Panc1 (cell line): ENCODE measurements around the gene PRMT6. TPM values are rescaled to one million over a fixed set of nuclear protein-coding genes. Genes with fewer than 3 reads are reported as not detected.
A peak's percentile ranks its signal among the peaks of the same experiment; 100 is the strongest.

Experiments used
- ATAC-seq: fragments of 200-7000 bp; cut with Tn5 transposase; 2 replicates; pipeline ENCODE4 v1.9.1; 2020; ENCODE audit warnings: mild to moderate bottlenecking, moderate library complexity
- BruUV-seq: library from RNA; stranded (reverse); fragments of 400-500 nt; replicated peaks from 2 replicates; lab custom pipeline; 2021; lab: Mats Ljungman, UMichigan
- CTCF ChIA-PET: fragments of 300-600 bp; sonication (Branson Sonifier 250); formaldehyde crosslinking; loops from one replicate; lab custom pipeline; 2022; ENCODE audit warnings: antibody characterized with exemption; lab: Charles Lee
- POLR2A ChIA-PET: fragments of 300-600 bp; sonication (Branson Sonifier 250); formaldehyde crosslinking; loops from one replicate; lab custom pipeline; 2022; ENCODE audit warnings: antibody characterized with exemption; lab: Charles Lee
- DNase-seq: peaks from one replicate; pipeline ENCODE4 v3.0.0-alpha.2; 2010; ENCODE audit warnings: low read depth, low spot score
- H3K27ac ChIP-seq: 2 replicates; pipeline ENCODE4 v1.5.1; 2011; ENCODE audit warnings: mild to moderate bottlenecking, low read length, inconsistent platforms
- H3K27me3 ChIP-seq: fragments of 200-500 bp; sonication (Bioruptor generic); 2 replicates; pipeline ENCODE4 v1.6.0; 2014; ENCODE audit warnings: low read length, inconsistent platforms; ENCODE audit not compliant: control insufficient read depth, insufficient read depth
- H3K36me3 ChIP-seq: fragments of 200-500 bp; sonication (Bioruptor generic); 2 replicates; pipeline ENCODE4 v1.5.1; 2014; ENCODE audit warnings: inconsistent platforms, mild to moderate bottlenecking, low read length, moderate library complexity; ENCODE audit not compliant: control insufficient read depth, insufficient read depth
- H3K4me1 ChIP-seq: 2 replicates; pipeline ENCODE4 v1.5.1; 2011; ENCODE audit warnings: inconsistent platforms, mild to moderate bottlenecking, low read length, moderate library complexity; ENCODE audit not compliant: control insufficient read depth, insufficient read depth
- H3K4me3 ChIP-seq, 2 experiments: 2 replicates each; pipeline ENCODE4 v1.5.1; 2011 to 2012; ENCODE audit warnings: low read depth in 2 of 2, low read length in 2 of 2, mild to moderate bottlenecking in 2 of 2, inconsistent platforms in 1 of 2, moderate library complexity in 1 of 2
- H3K9me3 ChIP-seq: fragments of 200-500 bp; sonication (Bioruptor generic); 2 replicates; pipeline ENCODE4 v1.5.1; 2014; ENCODE audit warnings: low read depth, mild to moderate bottlenecking, inconsistent platforms, low read length, moderate library complexity; ENCODE audit not compliant: control insufficient read depth, insufficient read depth
- POLR2AphosphoS5 ChIP-seq: IDR thresholded peaks from 2 replicates; pipeline ENCODE4 v1.6.1; 2012; ENCODE audit warnings: mild to moderate bottlenecking, low read depth, low read length, moderate library complexity
- SIN3A ChIP-seq: IDR thresholded peaks from 2 replicates; pipeline ENCODE4 v1.6.1; 2012; ENCODE audit warnings: low read depth, mild to moderate bottlenecking, low read length, moderate library complexity, borderline replicate concordance; ENCODE audit not compliant: insufficient read depth
- TCF7L2 ChIP-seq: IDR thresholded peaks from 2 replicates; pipeline ENCODE4 v1.6.1; 2011; ENCODE audit warnings: mild to moderate bottlenecking, low read depth, low read length, inconsistent platforms
- in situ Hi-C: cut with HindIII; loops from 2 replicates; pipeline ENCODE4 v1.10.0; 2016; ENCODE audit warnings: low sequenced_read_pairs, low pct_unique_long_range_greater_than_20kb
- intact Hi-C: fragments of 100-400 bp; cut with micrococcal nuclease; formaldehyde crosslinking; loops from one replicate; pipeline ENCODE4 v1.10.0; 2022; ENCODE audit not compliant: unreplicated experiment
- total RNA-seq: library from RNA; stranded (reverse); gene quantifications from one replicate; pipeline ENCODE4 v1.2.1, GENCODE V29; 2021; ENCODE audit not compliant: unreplicated experiment
- TF ChIP-seq, protein P1 (sequence below): fragments of 450-650 bp; IDR thresholded peaks from 2 replicates; pipeline ENCODE4 v1.5.1; 2017; ENCODE audit warnings: mild to moderate bottlenecking
- TF ChIP-seq, protein P2 (sequence below), 2 experiments: IDR thresholded peaks; 2 replicates each; pipeline ENCODE4 v1.6.1; 2011 to 2012; ENCODE audit warnings: low read depth in 2 of 2, control low read depth in 1 of 2, low read length in 1 of 2, mild to moderate bottlenecking in 1 of 2, moderate library complexity in 1 of 2; ENCODE audit not compliant: insufficient read depth in 1 of 2

Gene PRMT6
- total RNA-seq, 1 experiment from 2014 or later = 11.5 TPM

DNA sequence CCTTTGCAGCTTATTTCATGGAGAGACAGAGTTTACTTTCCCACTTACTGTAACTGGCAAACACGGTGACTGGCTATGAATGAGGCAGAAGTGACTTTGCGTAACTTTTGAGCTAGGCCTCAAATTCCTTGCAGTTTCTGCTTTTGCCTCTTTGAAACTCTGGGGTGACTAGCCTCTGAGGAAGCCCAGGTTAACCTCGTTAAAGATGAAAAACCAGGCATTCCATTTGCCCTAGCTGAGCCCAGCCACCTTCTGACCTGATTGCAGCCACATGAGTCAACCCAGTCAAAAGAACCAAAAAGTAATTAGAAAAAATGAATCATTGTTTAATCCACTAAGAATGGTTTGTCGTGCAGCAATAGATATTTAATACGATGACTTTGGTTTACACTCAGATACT is 20.4 kb downstream of the PRMT6 start:
- no TSS peak for BruUV-seq
- Histone ChIP-seq H3K27ac (no peak overlapping the region), H3K36me3 (no peaks in the 10 kb centered on the region), H3K27me3 (no peaks in the 10 kb centered on the region), H3K9me3 (no peaks in the 10 kb centered on the region), H3K4me3 (no peak overlapping the region), H3K4me1 (no peaks in the 10 kb centered on the region)
- intact Hi-C loops (no loop called here), in situ Hi-C loops (no loop called here)
- ChIA-PET POLR2A (no interaction called here), CTCF (no interaction called here)
- TF ChIP-seq, protein P1, sequence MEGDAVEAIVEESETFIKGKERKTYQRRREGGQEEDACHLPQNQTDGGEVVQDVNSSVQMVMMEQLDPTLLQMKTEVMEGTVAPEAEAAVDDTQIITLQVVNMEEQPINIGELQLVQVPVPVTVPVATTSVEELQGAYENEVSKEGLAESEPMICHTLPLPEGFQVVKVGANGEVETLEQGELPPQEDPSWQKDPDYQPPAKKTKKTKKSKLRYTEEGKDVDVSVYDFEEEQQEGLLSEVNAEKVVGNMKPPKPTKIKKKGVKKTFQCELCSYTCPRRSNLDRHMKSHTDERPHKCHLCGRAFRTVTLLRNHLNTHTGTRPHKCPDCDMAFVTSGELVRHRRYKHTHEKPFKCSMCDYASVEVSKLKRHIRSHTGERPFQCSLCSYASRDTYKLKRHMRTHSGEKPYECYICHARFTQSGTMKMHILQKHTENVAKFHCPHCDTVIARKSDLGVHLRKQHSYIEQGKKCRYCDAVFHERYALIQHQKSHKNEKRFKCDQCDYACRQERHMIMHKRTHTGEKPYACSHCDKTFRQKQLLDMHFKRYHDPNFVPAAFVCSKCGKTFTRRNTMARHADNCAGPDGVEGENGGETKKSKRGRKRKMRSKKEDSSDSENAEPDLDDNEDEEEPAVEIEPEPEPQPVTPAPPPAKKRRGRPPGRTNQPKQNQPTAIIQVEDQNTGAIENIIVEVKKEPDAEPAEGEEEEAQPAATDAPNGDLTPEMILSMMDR = no peak
- no peak for TF ChIP-seq TCF7L2
- no peak for TF ChIP-seq POLR2AphosphoS5
- TF ChIP-seq, protein P2, sequence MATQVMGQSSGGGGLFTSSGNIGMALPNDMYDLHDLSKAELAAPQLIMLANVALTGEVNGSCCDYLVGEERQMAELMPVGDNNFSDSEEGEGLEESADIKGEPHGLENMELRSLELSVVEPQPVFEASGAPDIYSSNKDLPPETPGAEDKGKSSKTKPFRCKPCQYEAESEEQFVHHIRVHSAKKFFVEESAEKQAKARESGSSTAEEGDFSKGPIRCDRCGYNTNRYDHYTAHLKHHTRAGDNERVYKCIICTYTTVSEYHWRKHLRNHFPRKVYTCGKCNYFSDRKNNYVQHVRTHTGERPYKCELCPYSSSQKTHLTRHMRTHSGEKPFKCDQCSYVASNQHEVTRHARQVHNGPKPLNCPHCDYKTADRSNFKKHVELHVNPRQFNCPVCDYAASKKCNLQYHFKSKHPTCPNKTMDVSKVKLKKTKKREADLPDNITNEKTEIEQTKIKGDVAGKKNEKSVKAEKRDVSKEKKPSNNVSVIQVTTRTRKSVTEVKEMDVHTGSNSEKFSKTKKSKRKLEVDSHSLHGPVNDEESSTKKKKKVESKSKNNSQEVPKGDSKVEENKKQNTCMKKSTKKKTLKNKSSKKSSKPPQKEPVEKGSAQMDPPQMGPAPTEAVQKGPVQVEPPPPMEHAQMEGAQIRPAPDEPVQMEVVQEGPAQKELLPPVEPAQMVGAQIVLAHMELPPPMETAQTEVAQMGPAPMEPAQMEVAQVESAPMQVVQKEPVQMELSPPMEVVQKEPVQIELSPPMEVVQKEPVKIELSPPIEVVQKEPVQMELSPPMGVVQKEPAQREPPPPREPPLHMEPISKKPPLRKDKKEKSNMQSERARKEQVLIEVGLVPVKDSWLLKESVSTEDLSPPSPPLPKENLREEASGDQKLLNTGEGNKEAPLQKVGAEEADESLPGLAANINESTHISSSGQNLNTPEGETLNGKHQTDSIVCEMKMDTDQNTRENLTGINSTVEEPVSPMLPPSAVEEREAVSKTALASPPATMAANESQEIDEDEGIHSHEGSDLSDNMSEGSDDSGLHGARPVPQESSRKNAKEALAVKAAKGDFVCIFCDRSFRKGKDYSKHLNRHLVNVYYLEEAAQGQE (IDR thresholded peaks at IDR 0.05; ENCODE audit: insufficient read depth in 1 of 2, low read depth in 2 of 2, low read length in 1 of 2) = no peak
- no peak for TF ChIP-seq SIN3A
- ATAC-seq = no peak
- DNase-seq = peak; percentile 74

DNA sequence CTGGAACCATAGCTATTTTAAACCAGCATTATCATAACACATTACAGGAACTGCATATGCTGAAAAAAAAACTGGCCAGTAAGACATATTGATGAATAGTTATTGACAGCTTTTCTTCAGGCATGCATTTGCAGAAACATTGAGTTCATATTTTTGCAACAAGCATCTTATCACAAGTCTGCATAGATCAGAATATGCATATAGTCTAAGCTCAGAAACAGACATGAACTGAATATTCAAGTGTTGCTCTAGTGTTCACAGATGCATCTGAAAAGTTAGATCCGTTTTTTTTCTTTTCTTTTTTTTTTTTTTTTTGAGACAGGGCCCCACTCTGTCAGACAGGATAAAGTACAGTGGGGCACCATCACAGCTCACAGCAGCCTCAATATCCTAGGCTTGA is 22.8 kb downstream of the PRMT6 start:
- Histone ChIP-seq H3K4me1 (no peaks in the 10 kb centered on the region), H3K4me3 (no peak overlapping the region), H3K9me3 (no peaks in the 10 kb centered on the region), H3K27me3 (no peaks in the 10 kb centered on the region), H3K27ac (no peak overlapping the region), H3K36me3 (no peaks in the 10 kb centered on the region)
- DNase-seq = no peak
- ATAC-seq = no peak
- in situ Hi-C loops = no loop called here
- intact Hi-C loops = no loop called here
- CTCF ChIA-PET = no interaction called here
- POLR2A ChIA-PET = no interaction called here
- TF ChIP-seq, protein P1 = no peak
- no peak for TF ChIP-seq TCF7L2
- TF ChIP-seq, protein P2 (IDR thresholded peaks at IDR 0.05; ENCODE audit: insufficient read depth in 1 of 2, low read depth in 2 of 2, low read length in 1 of 2) = no peak
- no peak for TF ChIP-seq POLR2AphosphoS5
- TF ChIP-seq SIN3A = no peak
- no TSS peak for BruUV-seq
